ENCODE data around the gene NUDT1.

The NUDT1 gene

DNA sequence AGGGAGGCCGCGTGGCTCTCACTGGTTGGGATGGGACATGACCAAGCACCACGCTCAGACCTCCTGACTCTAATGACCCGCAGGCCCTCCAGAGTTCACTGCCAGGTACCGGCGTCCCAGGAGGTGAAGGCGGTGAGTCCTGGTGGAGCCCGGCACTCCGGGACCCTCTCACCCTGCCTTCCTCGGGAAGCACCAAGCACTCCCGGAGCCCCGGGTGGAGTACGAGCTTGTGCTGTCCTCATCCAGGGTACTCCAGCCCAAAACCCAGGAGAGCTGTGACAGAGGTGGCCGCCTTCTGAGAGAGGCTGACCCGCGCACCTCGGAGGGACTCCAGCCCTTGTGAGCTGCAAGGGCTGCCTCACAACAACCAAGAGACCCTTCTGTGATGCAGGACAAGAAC, 18.7 kb upstream of the NUDT1 start:
- Histone ChIP-seq H3K27ac (ENCODE audit: insufficient read depth in 1 of 2, low read depth in 1 of 2, low read length in 2 of 2, poor library complexity in 1 of 2, severe bottlenecking in 2 of 2) (no peak overlapping the region), H3K4me1 (ENCODE audit: control extremely low read depth in 1 of 4, control insufficient read depth in 4 of 4, insufficient read depth in 4 of 4, low read length in 3 of 4) (no peaks in the 10 kb centered on the region), H3K9me3 (ENCODE audit: control extremely low read depth in 1 of 5, control insufficient read depth in 4 of 5, insufficient read depth in 2 of 5, low read depth in 1 of 5, low read length in 4 of 5) (peaks cover 0 to 3% (median 0%) of the 10 kb centered on the region in 5 experiments), H3K4me3 (ENCODE audit: control insufficient read depth in 1 of 7, extremely low read depth in 1 of 7, insufficient read depth in 4 of 7, low read depth in 2 of 7, low read length in 6 of 7) (no peak overlapping the region), H3K27me3 (replicated peaks in 2 of 5; ENCODE audit: control insufficient read depth in 4 of 5, insufficient read depth in 5 of 5, low read length in 4 of 5) (no peaks in the 10 kb centered on the region), H3K36me3 (ENCODE audit: control insufficient read depth in 4 of 4, insufficient read depth in 4 of 4, low read length in 3 of 4) (peaks cover 20 to 81% (median 58%) of the 10 kb centered on the region in 4 experiments)
- 97% methylated on average over 17 of the region's 17 CpGs for WGBS (ENCODE audit: insufficient coverage)
- ChIA-PET POLR2A (no interaction called here), CTCF (no interaction called here)
- DNase-seq, result no peak

- WGBS (ENCODE audit: insufficient coverage), result 98% methylated on average over 12 of the region's 13 CpGs
- no peaks in the 10 kb centered on the region for H3K4me1 ChIP-seq (ENCODE audit: control extremely low read depth in 1 of 4, control insufficient read depth in 4 of 4, insufficient read depth in 4 of 4, low read length in 3 of 4)
- DNase-seq, result no peak
- H3K27me3 ChIP-seq (replicated peaks in 2 of 5; ENCODE audit: control insufficient read depth in 4 of 5, insufficient read depth in 5 of 5, low read length in 4 of 5), result no peaks in the 10 kb centered on the region
- no peak overlapping the region for H3K4me3 ChIP-seq (ENCODE audit: control insufficient read depth in 1 of 7, extremely low read depth in 1 of 7, insufficient read depth in 4 of 7, low read depth in 2 of 7, low read length in 6 of 7)
- H3K9me3 ChIP-seq (ENCODE audit: control extremely low read depth in 1 of 5, control insufficient read depth in 4 of 5, insufficient read depth in 2 of 5, low read depth in 1 of 5, low read length in 4 of 5), result peaks cover 0 to 3% (median 0%) of the 10 kb centered on the region in 5 experiments
- CTCF ChIA-PET, result no interaction called here
- POLR2A ChIA-PET, result no interaction called here
- H3K36me3 ChIP-seq (ENCODE audit: control insufficient read depth in 4 of 4, insufficient read depth in 4 of 4, low read length in 3 of 4), result peaks cover 20 to 81% (median 56%) of the 10 kb centered on the region in 4 experiments
- no peak overlapping the region for H3K27ac ChIP-seq (ENCODE audit: insufficient read depth in 1 of 2, low read depth in 1 of 2, low read length in 2 of 2, poor library complexity in 1 of 2, severe bottlenecking in 2 of 2)
These were observed 17.5 kb upstream of the NUDT1 start for GRCh38 chr7:2224491-2224928.

- 92% methylated on average over 3 of the region's 4 CpGs for WGBS (ENCODE audit: insufficient coverage)
- POLR2A ChIA-PET, result no interaction called here
- H3K9me3 ChIP-seq (ENCODE audit: control extremely low read depth in 1 of 5, control insufficient read depth in 4 of 5, insufficient read depth in 2 of 5, low read depth in 1 of 5, low read length in 4 of 5), result peaks cover 0 to 3% (median 0%) of the 10 kb centered on the region in 5 experiments
- H3K4me3 ChIP-seq (ENCODE audit: control insufficient read depth in 1 of 7, extremely low read depth in 1 of 7, insufficient read depth in 4 of 7, low read depth in 2 of 7, low read length in 6 of 7), result no peak overlapping the region
- H3K27ac ChIP-seq (ENCODE audit: insufficient read depth in 1 of 2, low read depth in 1 of 2, low read length in 2 of 2, poor library complexity in 1 of 2, severe bottlenecking in 2 of 2), result no peak overlapping the region
- no peaks in the 10 kb centered on the region for H3K4me1 ChIP-seq (ENCODE audit: control extremely low read depth in 1 of 4, control insufficient read depth in 4 of 4, insufficient read depth in 4 of 4, low read length in 3 of 4)
- CTCF ChIA-PET, result no interaction called here
- DNase-seq, result no peak
- H3K27me3 ChIP-seq (replicated peaks in 2 of 5; ENCODE audit: control insufficient read depth in 4 of 5, insufficient read depth in 5 of 5, low read length in 4 of 5), result no peaks in the 10 kb centered on the region
- H3K36me3 ChIP-seq (ENCODE audit: control insufficient read depth in 4 of 4, insufficient read depth in 4 of 4, low read length in 3 of 4), result peaks cover 20 to 83% (median 58%) of the 10 kb centered on the region in 4 experiments
These were observed 17.1 kb upstream of the NUDT1 start for GRCh38 chr7:2224934-2225333.

GRCh38 chr7:2225336-2225735, 16.7 kb upstream of the NUDT1 start:
- ChIA-PET POLR2A (no interaction called here), CTCF (no interaction called here)
- WGBS (ENCODE audit: insufficient coverage), result 95% methylated on average over 12 of the region's 14 CpGs
- no peaks in the 10 kb centered on the region for H3K4me1 ChIP-seq (ENCODE audit: control extremely low read depth in 1 of 4, control insufficient read depth in 4 of 4, insufficient read depth in 4 of 4, low read length in 3 of 4)
- H3K27me3 ChIP-seq (replicated peaks in 2 of 5; ENCODE audit: control insufficient read depth in 4 of 5, insufficient read depth in 5 of 5, low read length in 4 of 5), result no peaks in the 10 kb centered on the region
- H3K27ac ChIP-seq (ENCODE audit: insufficient read depth in 1 of 2, low read depth in 1 of 2, low read length in 2 of 2, poor library complexity in 1 of 2, severe bottlenecking in 2 of 2), result no peak overlapping the region
- H3K9me3 ChIP-seq (ENCODE audit: control extremely low read depth in 1 of 5, control insufficient read depth in 4 of 5, insufficient read depth in 2 of 5, low read depth in 1 of 5, low read length in 4 of 5), result peaks cover 0 to 3% (median 0%) of the 10 kb centered on the region in 5 experiments
- no peak overlapping the region for H3K4me3 ChIP-seq (ENCODE audit: control insufficient read depth in 1 of 7, extremely low read depth in 1 of 7, insufficient read depth in 4 of 7, low read depth in 2 of 7, low read length in 6 of 7)
- H3K36me3 ChIP-seq (ENCODE audit: control insufficient read depth in 4 of 4, insufficient read depth in 4 of 4, low read length in 3 of 4), result peaks cover 20 to 83% (median 60%) of the 10 kb centered on the region in 4 experiments
- no peak for DNase-seq

DNA sequence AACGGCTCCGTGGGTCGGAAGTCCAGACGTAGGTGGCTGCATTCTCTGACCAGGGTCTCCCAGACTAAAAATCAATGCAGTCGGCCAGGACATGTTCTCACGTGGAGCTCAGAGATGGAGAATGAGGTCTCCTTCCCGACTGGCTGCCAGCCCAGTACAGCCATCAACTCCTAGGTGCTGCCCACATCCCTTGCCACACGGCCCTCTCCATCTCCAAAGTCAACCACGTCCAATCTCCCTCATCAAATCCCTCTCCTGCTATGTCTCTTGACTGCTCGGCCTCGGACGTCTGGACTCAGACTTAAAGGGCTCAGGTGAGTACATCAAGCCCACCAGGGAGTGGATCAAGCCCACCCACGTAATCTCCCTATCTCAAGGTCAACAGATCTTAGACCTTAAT, 16.2 kb upstream of the NUDT1 start:
- WGBS (ENCODE audit: insufficient coverage), result over 99% methylated on average over 13 of the region's 13 CpGs
- H3K4me3 ChIP-seq (ENCODE audit: control insufficient read depth in 1 of 7, extremely low read depth in 1 of 7, insufficient read depth in 4 of 7, low read depth in 2 of 7, low read length in 6 of 7), result no peak overlapping the region
- H3K27me3 ChIP-seq (replicated peaks in 2 of 5; ENCODE audit: control insufficient read depth in 4 of 5, insufficient read depth in 5 of 5, low read length in 4 of 5), result no peaks in the 10 kb centered on the region
- POLR2A ChIA-PET, result no interaction called here
- CTCF ChIA-PET, result no interaction called here
- no peak for DNase-seq
- H3K27ac ChIP-seq (ENCODE audit: insufficient read depth in 1 of 2, low read depth in 1 of 2, low read length in 2 of 2, poor library complexity in 1 of 2, severe bottlenecking in 2 of 2), result no peak overlapping the region
- peaks cover 0 to 3% (median 0%) of the 10 kb centered on the region in 5 experiments for H3K9me3 ChIP-seq (ENCODE audit: control extremely low read depth in 1 of 5, control insufficient read depth in 4 of 5, insufficient read depth in 2 of 5, low read depth in 1 of 5, low read length in 4 of 5)
- H3K36me3 ChIP-seq (ENCODE audit: control insufficient read depth in 4 of 4, insufficient read depth in 4 of 4, low read length in 3 of 4), result peaks cover 20 to 84% (median 59%) of the 10 kb centered on the region in 4 experiments
- peaks cover 0 to 3% (median 0%) of the 10 kb centered on the region in 4 experiments for H3K4me1 ChIP-seq (ENCODE audit: control extremely low read depth in 1 of 4, control insufficient read depth in 4 of 4, insufficient read depth in 4 of 4, low read length in 3 of 4)

GRCh38 chr7:2227699-2228098, 14.3 kb upstream of the NUDT1 start:
- DNase-seq, result no peak
- peaks cover 6 to 13% (median 9%) of the 10 kb centered on the region in 4 experiments for H3K4me1 ChIP-seq (ENCODE audit: control extremely low read depth in 1 of 4, control insufficient read depth in 4 of 4, insufficient read depth in 4 of 4, low read length in 3 of 4)
- H3K4me3 ChIP-seq (ENCODE audit: control insufficient read depth in 1 of 7, extremely low read depth in 1 of 7, insufficient read depth in 4 of 7, low read depth in 2 of 7, low read length in 6 of 7), result no peak overlapping the region
- peaks cover 0 to 3% (median 0%) of the 10 kb centered on the region in 5 experiments for H3K9me3 ChIP-seq (ENCODE audit: control extremely low read depth in 1 of 5, control insufficient read depth in 4 of 5, insufficient read depth in 2 of 5, low read depth in 1 of 5, low read length in 4 of 5)
- POLR2A ChIA-PET, result no interaction called here
- peaks cover 17 to 69% (median 47%) of the 10 kb centered on the region in 4 experiments for H3K36me3 ChIP-seq (ENCODE audit: control insufficient read depth in 4 of 4, insufficient read depth in 4 of 4, low read length in 3 of 4)
- H3K27ac ChIP-seq (ENCODE audit: insufficient read depth in 1 of 2, low read depth in 1 of 2, low read length in 2 of 2, poor library complexity in 1 of 2, severe bottlenecking in 2 of 2), result no peak overlapping the region
- CTCF ChIA-PET, result no interaction called here
- no peaks in the 10 kb centered on the region for H3K27me3 ChIP-seq (replicated peaks in 2 of 5; ENCODE audit: control insufficient read depth in 4 of 5, insufficient read depth in 5 of 5, low read length in 4 of 5)
- WGBS (ENCODE audit: insufficient coverage), result 96% methylated on average over 14 of the region's 15 CpGs

GRCh38 chr7:2228921-2229320, 13.1 kb upstream of the NUDT1 start:
- DNase-seq, result no peak
- WGBS (ENCODE audit: insufficient coverage), result 95% methylated on average over 6 of the region's 8 CpGs
- POLR2A ChIA-PET, result no interaction called here
- Histone ChIP-seq H3K4me1 (ENCODE audit: control extremely low read depth in 1 of 4, control insufficient read depth in 4 of 4, insufficient read depth in 4 of 4, low read length in 3 of 4) (peaks cover 10 to 20% (median 14%) of the 10 kb centered on the region in 4 experiments), H3K9me3 (ENCODE audit: control extremely low read depth in 1 of 5, control insufficient read depth in 4 of 5, insufficient read depth in 2 of 5, low read depth in 1 of 5, low read length in 4 of 5) (peaks cover 0 to 3% (median 0%) of the 10 kb centered on the region in 5 experiments), H3K27ac (ENCODE audit: insufficient read depth in 1 of 2, low read depth in 1 of 2, low read length in 2 of 2, poor library complexity in 1 of 2, severe bottlenecking in 2 of 2) (no peak overlapping the region), H3K27me3 (replicated peaks in 2 of 5; ENCODE audit: control insufficient read depth in 4 of 5, insufficient read depth in 5 of 5, low read length in 4 of 5) (no peaks in the 10 kb centered on the region), H3K36me3 (ENCODE audit: control insufficient read depth in 4 of 4, insufficient read depth in 4 of 4, low read length in 3 of 4) (peaks cover 17 to 58% (median 40%) of the 10 kb centered on the region in 4 experiments), H3K4me3 (ENCODE audit: control insufficient read depth in 1 of 7, extremely low read depth in 1 of 7, insufficient read depth in 4 of 7, low read depth in 2 of 7, low read length in 6 of 7) (no peak overlapping the region)
- CTCF ChIA-PET, result interaction anchor here (1.1 kb wide), 1 partner anchor 16 kb away, joined by 3 read pairs; no protein-coding TSS in a partner anchor

Data from common myeloid progenitor, CD34-positive (primary cell).